Cardiac muscle cell (in vitro differentiated cells and primary cell): ENCODE results near the gene GRPEL1. TPM values are rescaled to one million over a fixed set of nuclear protein-coding genes. Genes with fewer than 3 reads are reported as not detected.

ENCODE experiments used
- DNase-seq, 2 donors: peaks; one replicate each; pipeline versions ENCODE4 v3.0.0 to v3.0.0-alpha.2; 2010 to 2017; ENCODE audit warnings: low read depth in 1 of 2, low spot score in 1 of 2
- H3K27ac ChIP-seq: fragments of 200-600 bp; sonication (generic); 2 replicates; pipeline ENCODE4 v1.5.1; 2016
- H3K27me3 ChIP-seq: fragments of 200-600 bp; sonication (generic); 2 replicates; pipeline ENCODE4 v1.6.0; 2016; ENCODE audit warnings: control low read depth
- H3K36me3 ChIP-seq: fragments of 200-600 bp; sonication (generic); 2 replicates; pipeline ENCODE4 v1.5.1; 2016; ENCODE audit warnings: control low read depth
- H3K4me1 ChIP-seq: fragments of 200-600 bp; sonication (generic); 2 replicates; pipeline ENCODE4 v1.8.1; 2017; ENCODE audit warnings: low read depth, mild to moderate bottlenecking, mixed run types
- H3K4me3 ChIP-seq: fragments of 200-600 bp; sonication (generic); 2 replicates; pipeline ENCODE4 v1.5.1; 2016; ENCODE audit warnings: mild to moderate bottlenecking
- H3K9me3 ChIP-seq: fragments of 200-600 bp; sonication (generic); 2 replicates; pipeline ENCODE4 v1.5.1; 2017; ENCODE audit warnings: low read depth, mild to moderate bottlenecking, control low read depth
- polyA plus RNA-seq: library from polyadenylated mRNA; unstranded; fragments of >200 nt; fragmentation: Nextera tagmentation; extraction: Ambion mirVana; gene quantifications from 2 replicates; pipeline ENCODE4 v1.2.1, GENCODE V29; 2016
- total RNA-seq: library from RNA; depleted of rRNA; stranded (reverse); fragments of >200 nt; gene quantifications from 2 replicates; pipeline ENCODE4 v1.2.3, GENCODE V29; 2016
- TF ChIP-seq, protein P1 (sequence below): IDR thresholded peaks from 2 replicates; pipeline ENCODE4 v1.5.1; 2012; ENCODE audit warnings: low read depth, mild to moderate bottlenecking, low read length

GRPEL1 gene
- total and polyA plus RNA-seq, 2 experiments from 2014 or later = 21.2 to 57.8 TPM

DNA sequence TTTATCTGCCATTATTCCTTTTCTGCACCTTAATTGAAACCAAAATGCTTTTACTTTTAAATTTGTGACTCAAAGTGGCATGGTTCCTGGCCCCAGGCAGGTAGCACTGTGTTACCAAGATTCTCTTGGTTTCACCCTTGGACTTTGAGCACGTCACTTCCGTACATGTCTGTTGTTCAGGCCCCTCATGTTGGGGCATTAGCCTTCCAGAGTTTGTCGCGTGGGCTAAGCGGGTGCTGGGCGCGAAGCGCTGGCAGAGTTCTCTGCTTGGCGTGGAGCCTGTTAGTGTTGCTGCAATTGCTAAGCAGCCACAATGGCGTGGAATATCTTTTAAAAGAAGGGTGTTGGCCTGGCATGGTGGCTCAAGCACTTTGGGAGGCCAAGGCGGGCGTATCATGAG, 38.7 kb downstream of the GRPEL1 start:
- DNase-seq = no peak
- Histone ChIP-seq H3K4me1 (no peaks in the 10 kb centered on the region), H3K27me3 (no peaks in the 10 kb centered on the region), H3K27ac (no peak overlapping the region), H3K9me3 (no peaks in the 10 kb centered on the region), H3K36me3 (peaks cover 12% of the 10 kb centered on the region), H3K4me3 (no peak overlapping the region)
- TF ChIP-seq, protein P1, sequence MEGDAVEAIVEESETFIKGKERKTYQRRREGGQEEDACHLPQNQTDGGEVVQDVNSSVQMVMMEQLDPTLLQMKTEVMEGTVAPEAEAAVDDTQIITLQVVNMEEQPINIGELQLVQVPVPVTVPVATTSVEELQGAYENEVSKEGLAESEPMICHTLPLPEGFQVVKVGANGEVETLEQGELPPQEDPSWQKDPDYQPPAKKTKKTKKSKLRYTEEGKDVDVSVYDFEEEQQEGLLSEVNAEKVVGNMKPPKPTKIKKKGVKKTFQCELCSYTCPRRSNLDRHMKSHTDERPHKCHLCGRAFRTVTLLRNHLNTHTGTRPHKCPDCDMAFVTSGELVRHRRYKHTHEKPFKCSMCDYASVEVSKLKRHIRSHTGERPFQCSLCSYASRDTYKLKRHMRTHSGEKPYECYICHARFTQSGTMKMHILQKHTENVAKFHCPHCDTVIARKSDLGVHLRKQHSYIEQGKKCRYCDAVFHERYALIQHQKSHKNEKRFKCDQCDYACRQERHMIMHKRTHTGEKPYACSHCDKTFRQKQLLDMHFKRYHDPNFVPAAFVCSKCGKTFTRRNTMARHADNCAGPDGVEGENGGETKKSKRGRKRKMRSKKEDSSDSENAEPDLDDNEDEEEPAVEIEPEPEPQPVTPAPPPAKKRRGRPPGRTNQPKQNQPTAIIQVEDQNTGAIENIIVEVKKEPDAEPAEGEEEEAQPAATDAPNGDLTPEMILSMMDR = no peak

DNA sequence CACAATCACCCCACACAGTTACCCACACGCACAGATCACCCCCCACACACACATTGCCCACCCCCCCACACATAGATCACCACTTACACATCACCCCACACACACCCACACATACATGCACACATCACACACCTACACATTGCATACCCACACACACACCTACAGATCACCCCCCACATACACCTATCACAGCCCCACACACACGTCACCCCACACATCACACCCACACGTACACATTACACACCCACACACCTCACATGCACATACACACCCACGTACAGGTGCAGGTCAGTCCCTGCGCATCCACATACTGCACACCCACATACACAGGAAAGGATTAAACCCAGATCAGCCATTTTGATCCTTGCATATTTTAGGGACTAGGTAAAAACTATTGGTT, 40.0 kb downstream of the GRPEL1 start:
- Histone ChIP-seq H3K9me3 (no peaks in the 10 kb centered on the region), H3K27ac (no peak overlapping the region), H3K36me3 (peaks cover 14% of the 10 kb centered on the region), H3K4me3 (no peak overlapping the region), H3K27me3 (no peaks in the 10 kb centered on the region), H3K4me1 (no peaks in the 10 kb centered on the region)
- TF ChIP-seq, protein P1 = no peak
- no peak for DNase-seq

DNA sequence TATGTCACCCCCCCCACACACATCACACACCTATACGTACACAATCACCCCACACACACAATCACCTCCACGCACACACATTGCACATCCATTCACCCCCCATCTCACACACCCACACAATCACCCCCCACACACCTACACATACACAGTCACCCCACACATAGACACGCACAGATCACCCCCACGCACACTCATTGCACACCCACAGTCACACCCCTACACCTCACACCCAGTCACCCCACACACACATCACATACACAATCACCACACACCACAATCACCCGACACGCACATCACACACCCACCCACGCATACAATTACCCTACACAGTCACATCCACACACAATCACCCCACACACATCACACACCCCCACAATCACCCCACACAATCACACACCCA, 40.6 kb downstream of the GRPEL1 start:
- no peak overlapping the region for H3K27ac ChIP-seq
- DNase-seq = no peak

GRCh38 chr4:7026107-7026506, 41.8 kb downstream of the GRPEL1 start:
- no peaks in the 10 kb centered on the region for H3K4me1 ChIP-seq
- no peak overlapping the region for H3K4me3 ChIP-seq
- no peak overlapping the region for H3K27ac ChIP-seq
- TF ChIP-seq, protein P1 = no peak
- no peak for DNase-seq
- H3K9me3 ChIP-seq = no peaks in the 10 kb centered on the region
- peaks cover 16% of the 10 kb centered on the region for H3K36me3 ChIP-seq
- no peaks in the 10 kb centered on the region for H3K27me3 ChIP-seq

More for the DNA sequence above, 40.6 kb downstream of the GRPEL1 start:
- Histone ChIP-seq H3K9me3 (no peaks in the 10 kb centered on the region), H3K4me1 (no peaks in the 10 kb centered on the region), H3K27me3 (no peaks in the 10 kb centered on the region), H3K36me3 (peaks cover 16% of the 10 kb centered on the region), H3K4me3 (no peak overlapping the region)
- TF ChIP-seq, protein P1 = no peak

DNA sequence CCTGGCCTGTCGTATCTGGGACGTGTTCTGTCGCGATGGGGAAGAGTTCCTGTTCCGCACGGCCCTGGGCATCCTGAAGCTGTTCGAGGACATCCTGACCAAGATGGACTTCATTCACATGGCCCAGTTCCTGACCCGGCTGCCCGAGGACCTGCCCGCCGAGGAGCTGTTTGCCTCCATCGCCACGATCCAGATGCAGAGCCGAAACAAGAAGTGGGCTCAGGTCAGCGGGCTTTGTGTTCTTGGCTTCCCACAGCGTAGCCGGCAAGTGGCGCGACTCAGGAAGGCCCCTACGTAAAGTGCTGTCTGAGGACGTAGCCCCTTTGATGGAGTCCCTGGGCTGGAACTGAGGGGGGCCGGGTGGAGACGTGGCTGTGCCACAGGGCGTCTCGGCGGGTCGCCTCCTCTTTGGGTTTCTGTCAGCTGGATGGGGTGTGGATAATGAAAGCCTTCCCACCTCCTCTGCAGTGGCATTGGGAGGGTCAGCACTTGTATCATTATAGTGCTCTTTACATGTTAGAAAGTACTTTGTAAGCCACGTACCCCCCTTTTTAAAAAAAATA, 42.7 kb downstream of the GRPEL1 start:
- no peak for DNase-seq
- H3K27ac ChIP-seq = no peak overlapping the region
- TF ChIP-seq, protein P1 = no peak
- H3K4me1 ChIP-seq = peaks cover 2% of the 10 kb centered on the region
- H3K27me3 ChIP-seq = no peaks in the 10 kb centered on the region
- no peak overlapping the region for H3K4me3 ChIP-seq
- no peaks in the 10 kb centered on the region for H3K9me3 ChIP-seq
- peaks cover 9% of the 10 kb centered on the region for H3K36me3 ChIP-seq
